ENCODE results near the gene AHNAK. TPM values are rescaled to one million over a fixed set of nuclear protein-coding genes. Genes with fewer than 3 reads are reported as not detected.

AHNAK gene
- total RNA-seq, 4 donors from 2014 or later: 1,199 to 1,973 (median 1,368) TPM

DNA sequence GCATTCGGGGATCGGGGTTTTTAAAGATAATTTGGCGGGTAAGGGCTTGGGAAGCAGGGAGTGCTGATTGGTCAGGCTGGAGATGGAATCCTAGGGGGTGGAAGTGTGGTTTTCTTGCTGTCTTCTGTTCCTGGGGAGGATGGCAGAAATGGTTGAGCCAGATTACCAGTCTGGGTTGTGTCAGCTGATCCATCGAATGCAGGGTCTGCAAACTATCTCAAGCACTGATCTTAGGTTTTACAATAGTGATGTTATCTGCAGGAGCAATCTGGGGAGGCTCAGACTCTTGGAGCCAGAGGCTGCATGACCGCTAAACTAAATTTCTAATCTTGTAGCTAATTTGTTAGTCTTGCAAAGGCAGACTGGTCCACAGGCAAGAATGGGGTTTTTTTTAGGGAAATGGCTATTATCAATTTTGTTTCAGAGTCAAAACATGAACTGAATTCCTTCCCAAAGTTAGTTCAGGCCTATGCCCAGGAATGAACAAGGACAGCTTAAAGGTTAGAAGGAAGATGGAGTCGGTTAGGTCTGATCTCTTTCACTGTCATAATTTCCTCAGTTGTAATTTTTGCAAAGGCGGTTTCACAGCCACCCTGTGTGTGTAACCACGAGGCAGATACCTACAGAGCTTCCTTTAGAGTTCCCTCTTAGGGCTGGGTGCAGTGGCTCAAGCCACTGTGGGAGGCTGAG is 117.6 kb downstream of the AHNAK start:
- TF ChIP-seq, protein P1, sequence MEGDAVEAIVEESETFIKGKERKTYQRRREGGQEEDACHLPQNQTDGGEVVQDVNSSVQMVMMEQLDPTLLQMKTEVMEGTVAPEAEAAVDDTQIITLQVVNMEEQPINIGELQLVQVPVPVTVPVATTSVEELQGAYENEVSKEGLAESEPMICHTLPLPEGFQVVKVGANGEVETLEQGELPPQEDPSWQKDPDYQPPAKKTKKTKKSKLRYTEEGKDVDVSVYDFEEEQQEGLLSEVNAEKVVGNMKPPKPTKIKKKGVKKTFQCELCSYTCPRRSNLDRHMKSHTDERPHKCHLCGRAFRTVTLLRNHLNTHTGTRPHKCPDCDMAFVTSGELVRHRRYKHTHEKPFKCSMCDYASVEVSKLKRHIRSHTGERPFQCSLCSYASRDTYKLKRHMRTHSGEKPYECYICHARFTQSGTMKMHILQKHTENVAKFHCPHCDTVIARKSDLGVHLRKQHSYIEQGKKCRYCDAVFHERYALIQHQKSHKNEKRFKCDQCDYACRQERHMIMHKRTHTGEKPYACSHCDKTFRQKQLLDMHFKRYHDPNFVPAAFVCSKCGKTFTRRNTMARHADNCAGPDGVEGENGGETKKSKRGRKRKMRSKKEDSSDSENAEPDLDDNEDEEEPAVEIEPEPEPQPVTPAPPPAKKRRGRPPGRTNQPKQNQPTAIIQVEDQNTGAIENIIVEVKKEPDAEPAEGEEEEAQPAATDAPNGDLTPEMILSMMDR (IDR thresholded peaks at IDR 0.05; ENCODE audit: low read depth): no peak

DNA sequence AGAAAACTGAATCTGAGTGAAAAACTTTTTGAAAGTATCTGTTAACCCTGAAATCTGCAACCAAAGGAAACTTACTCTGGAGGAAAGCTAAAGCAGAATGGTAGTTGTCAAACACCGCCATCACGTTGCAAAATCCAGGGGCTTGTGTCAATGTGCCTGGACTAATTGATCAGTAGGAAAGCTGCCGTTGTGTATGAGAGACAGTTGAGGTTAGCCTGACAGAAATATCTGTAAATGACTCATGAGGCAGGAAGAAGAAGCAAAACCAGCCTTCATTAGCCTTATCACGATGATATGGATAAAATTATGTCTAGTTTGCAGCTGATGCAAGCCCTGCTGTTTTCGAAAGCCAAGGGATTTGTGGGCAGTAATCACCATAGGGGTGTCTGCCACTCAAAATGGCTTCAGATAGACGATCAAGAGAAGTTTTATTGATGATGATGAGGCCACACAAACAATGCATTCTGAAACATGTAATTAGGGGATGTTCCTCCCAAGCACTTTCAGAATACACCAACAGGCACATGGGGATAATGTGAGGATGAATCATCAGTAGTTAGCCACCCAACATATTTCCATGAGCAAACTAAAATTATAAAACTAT is 118.9 kb downstream of the AHNAK start:
- TF ChIP-seq, protein P1 (IDR thresholded peaks at IDR 0.05; ENCODE audit: low read depth): no peak

DNA sequence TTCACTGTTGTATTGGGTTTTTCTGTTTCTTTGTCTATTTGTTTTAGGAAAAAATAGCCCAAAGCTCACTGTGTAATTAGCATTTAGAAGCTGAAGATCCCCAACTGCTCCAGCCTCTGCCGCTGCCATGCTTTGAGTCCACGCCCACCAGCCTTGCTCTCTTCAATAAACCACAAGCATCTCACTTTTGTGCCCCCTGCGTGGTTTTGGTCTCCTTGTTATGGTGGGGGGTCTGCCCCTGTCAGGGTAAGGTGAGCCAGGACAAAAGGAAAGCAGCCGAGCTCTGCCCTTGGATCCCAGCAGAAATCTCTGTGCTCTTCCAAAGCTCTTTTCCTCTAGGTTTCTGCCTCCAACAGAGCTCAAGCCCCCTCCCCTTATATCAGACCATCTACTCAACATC is 123.6 kb downstream of the AHNAK start:
- TF ChIP-seq, protein P1 (IDR thresholded peaks at IDR 0.05; ENCODE audit: low read depth): no peak

- TF ChIP-seq, protein P1 (IDR thresholded peaks at IDR 0.05; ENCODE audit: low read depth): no peak
Observed at GRCh38 chr11:62421996-62422395, 124.6 kb downstream of the AHNAK start.

- TF ChIP-seq, protein P1 (IDR thresholded peaks at IDR 0.05; ENCODE audit: low read depth): no peak
Observed at GRCh38 chr11:62420882-62421281, 125.7 kb downstream of the AHNAK start.

- TF ChIP-seq, protein P1 (IDR thresholded peaks at IDR 0.05; ENCODE audit: low read depth): no peak
Observed at GRCh38 chr11:62419943-62420342, 126.7 kb downstream of the AHNAK start.

- TF ChIP-seq, protein P1 (IDR thresholded peaks at IDR 0.05; ENCODE audit: low read depth): no peak
Observed at GRCh38 chr11:62419314-62419929, 127.2 kb downstream of the AHNAK start.

All from subcutaneous adipose tissue (tissue), 4 donors.